PFSK-1 (cell line): ENCODE data around the gene PIK3R6.

Experiments
- FOXP2 ChIP-seq: optimal IDR thresholded peaks from 2 replicates; pipeline ENCODE3; 2011; ENCODE audit warnings: borderline replicate concordance, control low read depth, inconsistent platforms; ENCODE audit not compliant: insufficient read depth; ENCODE audit errors: extremely low read length, extremely low read depth
- POLR2AphosphoS5 ChIP-seq: IDR thresholded peaks from 2 replicates; pipeline ENCODE4 v1.6.1; 2012; ENCODE audit warnings: low read depth, mild to moderate bottlenecking, control low read depth, low read length, moderate library complexity
- SIN3A ChIP-seq: IDR thresholded peaks from 2 replicates; pipeline ENCODE4 v1.6.1; 2012; ENCODE audit warnings: mild to moderate bottlenecking, low read length, moderate library complexity, borderline replicate concordance; ENCODE audit not compliant: insufficient read depth
- TAF1 ChIP-seq: IDR thresholded peaks from 2 replicates; pipeline ENCODE4 v1.6.1; 2012; ENCODE audit warnings: low read length, control low read depth, borderline replicate concordance; ENCODE audit not compliant: insufficient read depth
- TF ChIP-seq, protein P1 (sequence below), 2 experiments: IDR thresholded peaks; 2 replicates each; pipeline versions ENCODE4 v1.6.1 to v1.8.0; 2011 to 2012; ENCODE audit warnings: low read depth in 2 of 2, low read length in 2 of 2, control low read depth in 1 of 2, inconsistent platforms in 1 of 2, mild to moderate bottlenecking in 1 of 2, moderate library complexity in 1 of 2; ENCODE audit not compliant: insufficient read depth in 1 of 2

PIK3R6 gene

DNA sequence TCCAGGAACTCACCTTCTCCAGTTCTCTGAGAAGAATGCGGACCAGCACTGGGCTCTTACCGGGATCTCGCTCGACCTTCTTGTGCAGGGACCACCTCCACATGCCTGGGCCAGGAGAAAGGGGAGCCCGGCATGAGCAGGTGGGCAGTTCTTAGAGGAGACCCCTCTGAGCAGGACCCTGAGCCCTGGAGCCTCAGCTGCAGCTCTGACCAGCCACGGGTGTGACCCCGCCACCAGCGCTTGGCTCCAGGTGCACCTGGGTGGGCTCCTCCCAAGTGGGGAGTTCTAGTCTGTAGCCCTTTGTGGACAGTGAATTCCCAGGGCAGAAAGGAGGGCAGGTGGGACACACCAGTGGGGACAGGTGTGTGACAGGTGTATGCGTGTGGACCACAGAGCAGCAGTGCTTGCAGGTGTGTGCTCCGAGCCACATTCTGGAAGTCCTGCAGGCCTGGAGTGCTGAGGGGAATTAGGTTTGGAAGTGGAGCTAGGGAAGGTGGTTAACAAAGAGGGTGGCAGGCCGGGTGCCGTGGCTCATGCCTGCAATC, 28.9 kb downstream of the PIK3R6 start:
- no peak for TF ChIP-seq FOXP2

DNA sequence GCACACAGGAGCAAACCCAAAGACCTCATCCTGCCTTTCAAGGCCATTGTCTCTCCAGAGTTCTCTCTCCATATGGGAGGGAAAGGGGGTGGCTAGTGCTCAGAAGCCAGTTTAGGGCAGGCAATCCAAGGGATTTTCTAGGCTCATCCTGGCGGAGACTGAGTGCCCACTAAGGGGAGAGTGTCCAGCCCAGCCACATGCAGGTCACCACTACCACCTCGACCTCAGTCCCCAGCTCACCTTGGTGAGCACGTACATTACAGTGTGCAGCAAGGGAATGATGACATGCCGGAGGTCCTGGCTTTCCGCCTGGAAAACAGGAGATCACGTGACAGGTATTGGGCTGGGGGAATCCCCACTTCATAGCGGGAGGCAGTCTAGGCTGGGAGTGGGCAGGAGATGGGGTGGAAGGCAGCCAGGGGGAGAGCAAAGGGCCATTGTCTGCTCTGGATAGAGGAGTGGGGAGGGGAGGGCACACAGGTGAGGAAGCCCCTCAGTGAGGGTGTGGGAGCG, 29.9 kb downstream of the PIK3R6 start:
- TF ChIP-seq TAF1 (no peak), FOXP2 (no peak), SIN3A (no peak), POLR2AphosphoS5 (no peak)
- TF ChIP-seq, protein P1, sequence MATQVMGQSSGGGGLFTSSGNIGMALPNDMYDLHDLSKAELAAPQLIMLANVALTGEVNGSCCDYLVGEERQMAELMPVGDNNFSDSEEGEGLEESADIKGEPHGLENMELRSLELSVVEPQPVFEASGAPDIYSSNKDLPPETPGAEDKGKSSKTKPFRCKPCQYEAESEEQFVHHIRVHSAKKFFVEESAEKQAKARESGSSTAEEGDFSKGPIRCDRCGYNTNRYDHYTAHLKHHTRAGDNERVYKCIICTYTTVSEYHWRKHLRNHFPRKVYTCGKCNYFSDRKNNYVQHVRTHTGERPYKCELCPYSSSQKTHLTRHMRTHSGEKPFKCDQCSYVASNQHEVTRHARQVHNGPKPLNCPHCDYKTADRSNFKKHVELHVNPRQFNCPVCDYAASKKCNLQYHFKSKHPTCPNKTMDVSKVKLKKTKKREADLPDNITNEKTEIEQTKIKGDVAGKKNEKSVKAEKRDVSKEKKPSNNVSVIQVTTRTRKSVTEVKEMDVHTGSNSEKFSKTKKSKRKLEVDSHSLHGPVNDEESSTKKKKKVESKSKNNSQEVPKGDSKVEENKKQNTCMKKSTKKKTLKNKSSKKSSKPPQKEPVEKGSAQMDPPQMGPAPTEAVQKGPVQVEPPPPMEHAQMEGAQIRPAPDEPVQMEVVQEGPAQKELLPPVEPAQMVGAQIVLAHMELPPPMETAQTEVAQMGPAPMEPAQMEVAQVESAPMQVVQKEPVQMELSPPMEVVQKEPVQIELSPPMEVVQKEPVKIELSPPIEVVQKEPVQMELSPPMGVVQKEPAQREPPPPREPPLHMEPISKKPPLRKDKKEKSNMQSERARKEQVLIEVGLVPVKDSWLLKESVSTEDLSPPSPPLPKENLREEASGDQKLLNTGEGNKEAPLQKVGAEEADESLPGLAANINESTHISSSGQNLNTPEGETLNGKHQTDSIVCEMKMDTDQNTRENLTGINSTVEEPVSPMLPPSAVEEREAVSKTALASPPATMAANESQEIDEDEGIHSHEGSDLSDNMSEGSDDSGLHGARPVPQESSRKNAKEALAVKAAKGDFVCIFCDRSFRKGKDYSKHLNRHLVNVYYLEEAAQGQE (IDR thresholded peaks at IDR 0.05; ENCODE audit: insufficient read depth in 1 of 2, low read depth in 2 of 2, low read length in 2 of 2) = no peak

DNA sequence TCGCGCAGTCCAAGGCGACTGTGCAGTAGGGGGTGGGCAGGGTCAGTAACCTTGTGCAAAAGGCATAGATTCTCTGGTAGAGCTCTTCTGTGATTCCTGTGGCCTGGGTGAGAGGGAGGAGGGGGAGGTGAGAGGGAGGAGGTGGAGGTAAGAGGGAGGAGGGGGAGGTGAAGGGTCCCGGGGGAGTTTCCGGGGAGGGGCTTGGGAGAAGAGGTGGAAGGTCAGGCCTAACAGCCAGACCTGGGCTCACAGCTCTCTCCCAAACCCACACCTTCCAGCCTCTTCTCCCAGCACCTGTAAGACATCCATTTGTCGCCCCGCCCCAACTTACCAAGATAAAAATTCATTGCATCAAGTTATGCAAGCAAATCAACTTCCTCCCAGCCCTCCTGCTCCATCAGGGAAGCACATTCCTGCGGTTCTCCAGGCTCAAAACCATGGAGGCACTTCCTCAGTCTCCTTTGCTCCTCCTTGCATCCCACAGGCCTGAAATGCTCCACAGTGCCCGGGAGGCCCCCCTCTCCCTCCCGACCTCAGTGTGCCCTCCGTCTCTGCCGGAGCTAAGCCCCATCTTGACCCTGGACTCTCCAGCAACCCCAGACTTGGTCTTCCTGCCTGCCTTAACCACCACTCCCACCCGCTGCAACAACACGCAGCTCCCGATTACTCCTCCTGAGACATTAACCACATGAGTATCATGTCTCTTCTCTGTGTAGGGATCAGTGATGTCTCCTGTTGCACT, 30.5 kb downstream of the PIK3R6 start:
- TF ChIP-seq, protein P1 (IDR thresholded peaks at IDR 0.05; ENCODE audit: insufficient read depth in 1 of 2, low read depth in 2 of 2, low read length in 2 of 2) = no peak
- TF ChIP-seq FOXP2 = no peak
- TF ChIP-seq TAF1 = no peak
- TF ChIP-seq POLR2AphosphoS5 = no peak
- no peak for TF ChIP-seq SIN3A

DNA sequence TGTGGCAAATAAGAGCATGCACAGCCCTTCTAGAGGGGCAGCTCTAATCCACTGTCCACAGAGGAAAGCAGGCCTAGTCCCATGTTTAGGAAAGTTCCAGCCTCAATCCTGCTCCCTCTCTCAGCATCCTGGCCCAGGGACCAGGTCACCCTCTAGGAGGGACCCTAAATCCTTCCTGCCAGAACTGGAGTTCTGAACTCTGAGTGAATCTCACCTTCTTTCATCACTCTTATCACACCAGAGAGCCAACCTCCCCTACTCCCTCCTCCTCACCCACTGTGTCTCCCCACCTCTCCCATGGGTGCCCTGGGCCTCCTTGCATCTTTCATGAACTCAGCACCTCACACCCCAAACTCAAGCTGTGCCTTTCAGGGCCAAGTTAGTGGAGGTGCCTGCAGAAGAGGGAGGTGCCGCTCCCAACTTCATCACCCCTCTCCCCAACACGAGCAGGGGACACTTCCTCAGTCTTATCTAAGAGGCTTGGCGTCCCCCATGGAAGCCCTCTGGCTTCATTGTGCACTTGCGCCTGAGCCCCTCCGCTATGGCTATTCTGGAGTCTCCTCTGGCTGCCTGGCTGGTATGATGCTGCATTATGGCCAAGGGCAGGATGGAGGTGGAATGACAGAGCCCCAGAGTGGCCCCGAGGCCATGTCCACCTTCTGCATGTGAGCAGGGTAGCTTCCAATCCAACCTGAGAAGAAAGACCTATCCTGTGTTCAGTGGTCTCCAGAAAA, 31.7 kb downstream of the PIK3R6 start:
- TF ChIP-seq TAF1 (no peak), FOXP2 (no peak), POLR2AphosphoS5 (no peak), SIN3A (no peak)
- TF ChIP-seq, protein P1 (IDR thresholded peaks at IDR 0.05; ENCODE audit: insufficient read depth in 1 of 2, low read depth in 2 of 2, low read length in 2 of 2) = no peak

DNA sequence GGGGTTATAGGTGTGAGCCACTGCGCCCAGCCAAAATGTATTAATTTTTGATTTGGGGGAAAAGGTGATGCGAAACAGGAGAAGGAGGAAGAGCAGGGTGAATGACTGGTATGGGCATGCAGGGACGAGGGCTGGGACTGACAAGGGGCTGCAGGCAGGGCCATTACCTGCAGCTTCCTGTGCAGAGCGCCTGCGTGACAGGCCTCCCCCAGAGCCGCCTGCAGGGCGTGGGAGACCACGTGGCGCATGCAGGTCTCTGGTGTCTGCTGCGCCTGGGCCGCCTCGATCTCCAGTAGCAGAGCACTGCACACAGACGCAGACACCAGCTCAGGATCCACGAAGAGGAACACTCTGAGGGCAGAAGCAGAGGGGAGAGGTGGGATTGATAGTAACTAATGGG, 32.4 kb downstream of the PIK3R6 start:
- TF ChIP-seq POLR2AphosphoS5 (no peak), SIN3A (no peak), FOXP2 (no peak), TAF1 (no peak)
- TF ChIP-seq, protein P1 (IDR thresholded peaks at IDR 0.05; ENCODE audit: insufficient read depth in 1 of 2, low read depth in 2 of 2, low read length in 2 of 2) = no peak
